Liver (tissue), 3 donors: ENCODE data around the gene RSRC2.
"Not testable (repeated sequence)": the region's sequence is repeated elsewhere in the genome, so short reads cannot be mapped to it uniquely, and the experiment has no call there.

Experiments
- CTCF ChIP-seq: fragments of 150-350 bp; IDR thresholded peaks from 2 replicates; pipeline ENCODE4 v1.5.1; 2017; ENCODE audit warnings: improper control_type of control experiment, low read depth, low read length; ENCODE audit not compliant: missing input control
- EGR1 ChIP-seq, 2 donors: IDR thresholded peaks; 2 replicates each; pipeline ENCODE4 v1.6.1; 2016 to 2018; ENCODE audit warnings: antibody characterized with exemption in 2 of 2, low read depth in 2 of 2
- FOXA1 ChIP-seq: IDR thresholded peaks from 2 replicates; pipeline ENCODE4 v1.6.1; 2016; ENCODE audit warnings: antibody characterized with exemption
- GABPA ChIP-seq, 2 donors: IDR thresholded peaks in 1 of 2; conservative IDR thresholded peaks in 1 of 2; 2 replicates each; pipeline ENCODE4 v1.6.1; 2016; ENCODE audit warnings: antibody characterized with exemption in 2 of 2, mild to moderate bottlenecking in 1 of 2, moderate library complexity in 1 of 2
- HNF4G ChIP-seq: IDR thresholded peaks from 2 replicates; pipeline ENCODE4 v1.6.1; 2016; ENCODE audit warnings: antibody characterized with exemption
- JUND ChIP-seq, 2 donors: IDR thresholded peaks; 2 replicates each; pipeline ENCODE4 v1.6.1; 2016; ENCODE audit warnings: antibody characterized with exemption in 2 of 2
- RAD21 ChIP-seq, 2 donors: IDR thresholded peaks; 2 replicates each; pipeline ENCODE4 v1.6.1; 2016; ENCODE audit warnings: antibody characterized with exemption in 2 of 2, mild to moderate bottlenecking in 2 of 2
- REST ChIP-seq: IDR thresholded peaks from 2 replicates; pipeline ENCODE4 v1.6.1; 2016; ENCODE audit warnings: antibody characterized with exemption, mild to moderate bottlenecking
- SP1 ChIP-seq: IDR thresholded peaks from 2 replicates; pipeline ENCODE4 v1.6.1; 2018; ENCODE audit warnings: antibody characterized with exemption, mild to moderate bottlenecking
- TAF1 ChIP-seq: conservative IDR thresholded peaks from 2 replicates; pipeline ENCODE4 v1.6.1; 2016; ENCODE audit warnings: antibody characterized with exemption, mild to moderate bottlenecking
- donor health status: healthy.
- donor health status: healthy.

- TF ChIP-seq CTCF; JUND (IDR thresholded peaks at IDR 0.05); TAF1; FOXA1; EGR1 (IDR thresholded peaks at IDR 0.05; ENCODE audit: low read depth in 2 of 2); SP1; RAD21 (IDR thresholded peaks at IDR 0.05); HNF4G; REST; GABPA (IDR thresholded peaks at IDR 0.05 in 1 of 2, conservative IDR thresholded peaks at IDR 0.05 in 1 of 2): not testable (repeated sequence)
Measured at GRCh38 chr12:122566816-122567215, 40.1 kb upstream of the RSRC2 start.
